Urothelium cell line (cell line): ENCODE measurements around the gene MAP4K3.

Experiments used
- DNase-seq: peaks from one replicate; pipeline ENCODE4 v3.0.0; 2011; ENCODE audit warnings: low spot score, mixed read lengths
- FAIRE-seq: peaks from 2 replicates; lab custom pipeline; 2011; peaks lifted over from hg19 to GRCh38; lab: Jason Lieb, UNC

Gene MAP4K3

GRCh38 chr2:39436592-39437521 is at the start of gene MAP4K3:
MAP4K3 (minus strand) TSS chr2:39437285; CDS start chr2:39436987, 298 bp downstream.
- peak; percentile 53 for FAIRE-seq
- peak; percentile 99 for DNase-seq

- FAIRE-seq, result no peak
- DNase-seq, result no peak
Measured at GRCh38 chr2:39486071-39486470, 49.0 kb upstream of the MAP4K3 start.

GRCh38 chr2:39484620-39485495 is 47.8 kb upstream of the MAP4K3 start:
- no peak for DNase-seq
- no peak for FAIRE-seq

- no peak for FAIRE-seq
Measured at GRCh38 chr2:39484206-39484605, 47.1 kb upstream of the MAP4K3 start.

GRCh38 chr2:39483534-39483933 is 46.4 kb upstream of the MAP4K3 start:
- FAIRE-seq, result no peak
- no peak for DNase-seq

More at GRCh38 chr2:39484206-39484605, 47.1 kb upstream of the MAP4K3 start:
- DNase-seq, result no peak

GRCh38 chr2:39481611-39482010 is 44.5 kb upstream of the MAP4K3 start:
- DNase-seq, result peak; percentile 59
- no peak for FAIRE-seq

GRCh38 chr2:39479696-39480095 is 42.6 kb upstream of the MAP4K3 start:
- no peak for DNase-seq
- no peak for FAIRE-seq

GRCh38 chr2:39479053-39479670 is 42.1 kb upstream of the MAP4K3 start:
- no peak for DNase-seq
- no peak for FAIRE-seq

GRCh38 chr2:39476524-39476923 is 39.4 kb upstream of the MAP4K3 start:
- FAIRE-seq (no peak), DNase-seq (no peak)

- FAIRE-seq, result no peak
- DNase-seq, result no peak
Measured at GRCh38 chr2:39475006-39475405, 37.9 kb upstream of the MAP4K3 start.

GRCh38 chr2:39470580-39470979 is 33.5 kb upstream of the MAP4K3 start:
- FAIRE-seq, result no peak

GRCh38 chr2:39469807-39470206 is 32.7 kb upstream of the MAP4K3 start:
- DNase-seq (peak; percentile 86), FAIRE-seq (peak; percentile 66)

More at GRCh38 chr2:39470580-39470979, 33.5 kb upstream of the MAP4K3 start:
- no peak for DNase-seq

- FAIRE-seq (no peak), DNase-seq (no peak)
Measured at GRCh38 chr2:39468579-39469451, 31.7 kb upstream of the MAP4K3 start.

- DNase-seq (no peak), FAIRE-seq (no peak)
Measured at GRCh38 chr2:39466311-39466710, 29.2 kb upstream of the MAP4K3 start.

GRCh38 chr2:39464864-39465263 is 27.8 kb upstream of the MAP4K3 start:
- FAIRE-seq (no peak), DNase-seq (no peak)

GRCh38 chr2:39455826-39456225 is 18.7 kb upstream of the MAP4K3 start:
- no peak for FAIRE-seq
- DNase-seq, result peak; percentile 23

GRCh38 chr2:39452396-39452795 is 15.3 kb upstream of the MAP4K3 start:
- DNase-seq, result no peak

GRCh38 chr2:39451954-39452353 is 14.9 kb upstream of the MAP4K3 start:
- no peak for FAIRE-seq
- DNase-seq, result no peak

More at GRCh38 chr2:39452396-39452795, 15.3 kb upstream of the MAP4K3 start:
- no peak for FAIRE-seq

- FAIRE-seq (no peak), DNase-seq (no peak)
Measured at GRCh38 chr2:39448169-39448502, 11.1 kb upstream of the MAP4K3 start.
